Measurements from ENCODE around the gene MAST2.

DNA sequence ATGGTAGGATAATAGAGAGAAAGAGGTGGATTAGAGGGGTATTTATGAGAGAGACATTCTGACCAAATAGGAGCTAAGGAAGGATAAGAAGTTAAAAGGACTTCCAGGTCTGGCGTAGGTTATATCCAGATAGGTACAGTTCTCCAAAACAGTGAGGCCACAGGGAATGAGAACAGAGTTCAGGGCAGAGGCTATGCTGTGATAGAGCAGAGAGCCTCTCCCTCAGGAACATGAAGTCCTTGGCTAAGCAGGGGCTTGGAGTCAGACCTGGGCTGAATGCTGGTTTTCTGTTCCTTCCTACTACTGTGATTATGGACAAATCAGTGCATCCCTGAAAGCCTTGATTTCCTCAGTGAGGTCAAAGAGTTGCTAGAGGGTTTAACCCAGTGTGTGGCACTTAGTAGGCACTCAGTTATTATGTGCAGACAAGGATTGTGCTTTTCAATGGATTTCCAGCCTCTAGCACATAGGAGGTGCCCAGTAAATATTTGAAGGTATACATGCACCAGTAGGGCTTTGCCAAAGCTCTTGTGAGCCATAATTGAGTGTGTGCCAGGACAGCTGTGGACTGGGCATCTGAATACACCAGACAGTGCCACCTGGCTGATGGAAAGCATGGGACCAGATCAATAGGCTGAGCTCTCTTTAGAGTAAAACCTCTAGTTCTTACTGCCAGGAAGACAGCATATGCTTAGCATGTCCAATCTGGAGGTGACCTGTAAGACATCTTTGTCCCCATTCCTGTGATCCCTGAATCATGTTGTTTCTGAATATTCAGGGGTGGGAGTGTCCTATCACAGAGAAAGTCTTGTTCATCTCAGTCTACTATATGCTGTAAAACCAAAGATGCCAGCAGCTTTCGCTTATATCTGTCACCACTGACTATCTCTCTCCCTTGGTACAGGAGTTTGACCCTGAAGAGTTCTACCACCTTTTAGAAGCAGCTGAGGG is 217.9 kb downstream of the MAST2 start:
- no peak for TF ChIP-seq POLR2G (IDR thresholded peaks at IDR 0.05; ENCODE audit: low read depth, low read length)
- TF ChIP-seq, protein P1, sequence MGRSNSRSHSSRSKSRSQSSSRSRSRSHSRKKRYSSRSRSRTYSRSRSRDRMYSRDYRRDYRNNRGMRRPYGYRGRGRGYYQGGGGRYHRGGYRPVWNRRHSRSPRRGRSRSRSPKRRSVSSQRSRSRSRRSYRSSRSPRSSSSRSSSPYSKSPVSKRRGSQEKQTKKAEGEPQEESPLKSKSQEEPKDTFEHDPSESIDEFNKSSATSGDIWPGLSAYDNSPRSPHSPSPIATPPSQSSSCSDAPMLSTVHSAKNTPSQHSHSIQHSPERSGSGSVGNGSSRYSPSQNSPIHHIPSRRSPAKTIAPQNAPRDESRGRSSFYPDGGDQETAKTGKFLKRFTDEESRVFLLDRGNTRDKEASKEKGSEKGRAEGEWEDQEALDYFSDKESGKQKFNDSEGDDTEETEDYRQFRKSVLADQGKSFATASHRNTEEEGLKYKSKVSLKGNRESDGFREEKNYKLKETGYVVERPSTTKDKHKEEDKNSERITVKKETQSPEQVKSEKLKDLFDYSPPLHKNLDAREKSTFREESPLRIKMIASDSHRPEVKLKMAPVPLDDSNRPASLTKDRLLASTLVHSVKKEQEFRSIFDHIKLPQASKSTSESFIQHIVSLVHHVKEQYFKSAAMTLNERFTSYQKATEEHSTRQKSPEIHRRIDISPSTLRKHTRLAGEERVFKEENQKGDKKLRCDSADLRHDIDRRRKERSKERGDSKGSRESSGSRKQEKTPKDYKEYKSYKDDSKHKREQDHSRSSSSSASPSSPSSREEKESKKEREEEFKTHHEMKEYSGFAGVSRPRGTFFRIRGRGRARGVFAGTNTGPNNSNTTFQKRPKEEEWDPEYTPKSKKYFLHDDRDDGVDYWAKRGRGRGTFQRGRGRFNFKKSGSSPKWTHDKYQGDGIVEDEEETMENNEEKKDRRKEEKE (IDR thresholded peaks at IDR 0.05): no peak
- TF ChIP-seq KAT8 (CRISPR knock-in tag; IDR thresholded peaks at IDR 0.05): no peak
- TF ChIP-seq ATF1 (CRISPR knock-in tag; IDR thresholded peaks at IDR 0.05): no peak
- no peak for TF ChIP-seq ZNF737 (CRISPR knock-in tag; IDR thresholded peaks at IDR 0.05; ENCODE audit: borderline replicate concordance)
- TF ChIP-seq, protein P2, sequence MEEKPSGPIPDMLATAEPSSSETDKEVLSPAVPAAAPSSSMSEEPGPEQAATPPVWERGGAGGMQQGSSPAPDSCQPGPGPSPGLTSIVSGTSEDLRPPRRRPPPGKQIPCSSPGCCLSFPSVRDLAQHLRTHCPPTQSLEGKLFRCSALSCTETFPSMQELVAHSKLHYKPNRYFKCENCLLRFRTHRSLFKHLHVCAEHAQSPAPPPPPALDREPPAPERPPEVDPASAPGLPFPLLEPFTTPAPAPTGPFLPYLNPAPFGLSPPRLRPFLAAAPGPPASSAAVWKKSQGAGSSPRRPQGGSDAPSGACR (CRISPR knock-in tag; IDR thresholded peaks at IDR 0.05): no peak
- TF ChIP-seq ZKSCAN5 (CRISPR knock-in tag; IDR thresholded peaks at IDR 0.05): no peak
- no peak for TF ChIP-seq SMC3 (IDR thresholded peaks at IDR 0.05; ENCODE audit: low read length)
- no peak for TF ChIP-seq JUN (CRISPR knock-in tag; IDR thresholded peaks at IDR 0.05)
- TF ChIP-seq KLF9 (CRISPR knock-in tag; IDR thresholded peaks at IDR 0.05; ENCODE audit: low read depth): no peak
- no peak for TF ChIP-seq NCOA2 (CRISPR knock-in tag; IDR thresholded peaks at IDR 0.05)
- TF ChIP-seq CHD2 (IDR thresholded peaks at IDR 0.05; ENCODE audit: low read depth, low read length): no peak
- no peak for TF ChIP-seq PHF20 (CRISPR knock-in tag; IDR thresholded peaks at IDR 0.05)

Measured in HepG2 (cell line).